Measurements from ENCODE around the gene HEPACAM.

Gene HEPACAM

GRCh38 chr11:124942466-124943253, 6.8 kb upstream of the HEPACAM start:
- H3K9me3 ChIP-seq (ENCODE audit: insufficient read depth, low read length, severe bottlenecking) = no peaks in the 10 kb centered on the region
- peaks cover 9% of the 10 kb centered on the region; the same call in 1 of the 2 replicates for H3K4me1 ChIP-seq (ENCODE audit: insufficient read depth, low read length)
- no peak overlapping the region for H3K27ac ChIP-seq (ENCODE audit: low read length)
- H3K36me3 ChIP-seq (ENCODE audit: insufficient read depth, low read length) = no peaks in the 10 kb centered on the region
- no peak overlapping the region for H3K4me3 ChIP-seq (ENCODE audit: low read depth in 1 of 2, low read length in 2 of 2)
- peaks cover 8% of the 10 kb centered on the region for H3K27me3 ChIP-seq (ENCODE audit: insufficient read depth, low read length, poor library complexity)
- H3K79me2 ChIP-seq (ENCODE audit: insufficient read depth, low read length) = no peaks in the 10 kb centered on the region
- DNase-seq (no peak), ATAC-seq (ENCODE audit: insufficient read depth, low read depth) (no peak)
- H2AFZ ChIP-seq (ENCODE audit: low read depth, low read length) = no peak overlapping the region
- TF ChIP-seq EZH2 (IDR thresholded peaks at IDR 0.05; ENCODE audit: borderline replicate concordance, low read depth, low read length, severe bottlenecking) (no peak), CTCF (IDR thresholded peaks at IDR 0.05; ENCODE audit: borderline replicate concordance, extremely low read depth, low read length, poor library complexity, severe bottlenecking) (no peak)
- H4K20me1 ChIP-seq (ENCODE audit: insufficient read depth, low read length) = no peaks in the 10 kb centered on the region
- H3K9ac ChIP-seq (ENCODE audit: low read depth, low read length) = no peak overlapping the region
- no peak overlapping the region for H3K4me2 ChIP-seq (ENCODE audit: insufficient read depth, low read length)

GRCh38 chr11:124941703-124942102, 5.9 kb upstream of the HEPACAM start:
- Histone ChIP-seq H3K79me2 (ENCODE audit: insufficient read depth, low read length) (no peaks in the 10 kb centered on the region), H3K4me3 (ENCODE audit: low read depth in 1 of 2, low read length in 2 of 2) (no peak overlapping the region), H3K9ac (ENCODE audit: low read depth, low read length) (no peak overlapping the region), H2AFZ (ENCODE audit: low read depth, low read length) (no peak overlapping the region), H3K9me3 (ENCODE audit: insufficient read depth, low read length, severe bottlenecking) (no peaks in the 10 kb centered on the region), H4K20me1 (ENCODE audit: insufficient read depth, low read length) (no peaks in the 10 kb centered on the region), H3K36me3 (ENCODE audit: insufficient read depth, low read length) (no peaks in the 10 kb centered on the region), H3K4me1 (ENCODE audit: insufficient read depth, low read length) (peaks cover 9% of the 10 kb centered on the region; the same call in 1 of the 2 replicates), H3K27me3 (ENCODE audit: insufficient read depth, low read length, poor library complexity) (peaks cover 8% of the 10 kb centered on the region), H3K4me2 (ENCODE audit: insufficient read depth, low read length) (no peak overlapping the region), H3K27ac (ENCODE audit: low read length) (no peak overlapping the region)
- ATAC-seq (ENCODE audit: insufficient read depth, low read depth) (no peak), DNase-seq (no peak)
- TF ChIP-seq CTCF (IDR thresholded peaks at IDR 0.05; ENCODE audit: borderline replicate concordance, extremely low read depth, low read length, poor library complexity, severe bottlenecking) (no peak), EZH2 (IDR thresholded peaks at IDR 0.05; ENCODE audit: borderline replicate concordance, low read depth, low read length, severe bottlenecking) (no peak)

- peaks cover 7% of the 10 kb centered on the region; the same call in 1 of the 2 replicates for H3K4me1 ChIP-seq (ENCODE audit: insufficient read depth, low read length)
- no peaks in the 10 kb centered on the region for H4K20me1 ChIP-seq (ENCODE audit: insufficient read depth, low read length)
- peaks cover 20% of the 10 kb centered on the region for H3K27me3 ChIP-seq (ENCODE audit: insufficient read depth, low read length, poor library complexity)
- DNase-seq = no peak
- H3K9me3 ChIP-seq (ENCODE audit: insufficient read depth, low read length, severe bottlenecking) = no peaks in the 10 kb centered on the region
- H3K27ac ChIP-seq (ENCODE audit: low read length) = no peak overlapping the region
- H3K36me3 ChIP-seq (ENCODE audit: insufficient read depth, low read length) = no peaks in the 10 kb centered on the region
- no peak overlapping the region for H2AFZ ChIP-seq (ENCODE audit: low read depth, low read length)
- no peaks in the 10 kb centered on the region for H3K79me2 ChIP-seq (ENCODE audit: insufficient read depth, low read length)
- no peak overlapping the region for H3K4me2 ChIP-seq (ENCODE audit: insufficient read depth, low read length)
- no peak overlapping the region for H3K4me3 ChIP-seq (ENCODE audit: low read depth in 1 of 2, low read length in 2 of 2)
- no peak for ATAC-seq (ENCODE audit: insufficient read depth, low read depth)
- no peak overlapping the region for H3K9ac ChIP-seq (ENCODE audit: low read depth, low read length)
- TF ChIP-seq EZH2 (IDR thresholded peaks at IDR 0.05; ENCODE audit: borderline replicate concordance, low read depth, low read length, severe bottlenecking) (no peak), CTCF (IDR thresholded peaks at IDR 0.05; ENCODE audit: borderline replicate concordance, extremely low read depth, low read length, poor library complexity, severe bottlenecking) (no peak)
Measured at GRCh38 chr11:124938970-124939369, 3.1 kb upstream of the HEPACAM start.

Data from DND-41 (cell line).